Fibroblast of lung (primary cell): ENCODE measurements around the gene BMPR1A. TPM values are rescaled to one million over a fixed set of nuclear protein-coding genes. Genes with fewer than 3 reads are reported as not detected.
A peak's percentile ranks its signal among the peaks of the same experiment; 100 is the strongest.

Source experiments
- DNase-seq, 2 donors: peaks; one replicate each; pipeline versions ENCODE4 v3.0.0 to v3.0.0-alpha.2; 2010; ENCODE audit warnings: low read depth in 2 of 2
- H2AFZ ChIP-seq: 2 replicates; pipeline ENCODE4 v1.5.1; 2012; ENCODE audit warnings: low read length, control low read depth, inconsistent platforms
- H3K27ac ChIP-seq: 2 replicates; pipeline ENCODE4 v1.5.1; 2011; ENCODE audit warnings: low read length, control low read depth; ENCODE audit not compliant: insufficient read depth
- H3K27me3 ChIP-seq: 2 replicates; pipeline ENCODE4 v1.5.1; 2011; ENCODE audit warnings: mild to moderate bottlenecking, low read length; ENCODE audit not compliant: control insufficient read depth, insufficient read depth
- H3K36me3 ChIP-seq: 2 replicates; pipeline ENCODE4 v1.5.1; 2011; ENCODE audit warnings: low read length; ENCODE audit not compliant: control insufficient read depth, insufficient read depth
- H3K4me1 ChIP-seq: 2 replicates; pipeline ENCODE4 v1.5.1; 2011; ENCODE audit warnings: low read length; ENCODE audit not compliant: control insufficient read depth, insufficient read depth; ENCODE audit errors: extremely low read depth
- H3K4me2 ChIP-seq: 2 replicates; pipeline ENCODE4 v1.5.1; 2011; ENCODE audit warnings: low read length, control low read depth; ENCODE audit not compliant: insufficient read depth; ENCODE audit errors: extremely low read depth
- H3K4me3 ChIP-seq, 4 experiments: fragments of 200-600 bp in 1 of 4; sonication (generic) in 1 of 4; replicated peaks in 1 of 4; 2 replicates each; pipeline ENCODE4 v1.5.1; 2011 to 2016; ENCODE audit warnings: low read length in 4 of 4, low read depth in 3 of 4, mild to moderate bottlenecking in 3 of 4, control low read depth in 2 of 4, inconsistent platforms in 1 of 4, mixed read lengths in 1 of 4; ENCODE audit not compliant: insufficient read depth in 1 of 4; ENCODE audit errors: control extremely low read depth in 1 of 4
- H3K79me2 ChIP-seq: 2 replicates; pipeline ENCODE4 v1.5.1; 2012; ENCODE audit warnings: mild to moderate bottlenecking, low read length, inconsistent platforms; ENCODE audit not compliant: control insufficient read depth, insufficient read depth
- H3K9ac ChIP-seq: 2 replicates; pipeline ENCODE4 v1.5.1; 2011; ENCODE audit warnings: mild to moderate bottlenecking, low read length, control low read depth; ENCODE audit not compliant: insufficient read depth
- H3K9me3 ChIP-seq: 2 replicates; pipeline ENCODE4 v1.5.1; 2012; ENCODE audit warnings: low read depth, low read length; ENCODE audit not compliant: control insufficient read depth, insufficient read depth
- H4K20me1 ChIP-seq: 2 replicates; pipeline ENCODE4 v1.5.1; 2011; ENCODE audit warnings: low read length; ENCODE audit not compliant: control insufficient read depth, insufficient read depth; ENCODE audit errors: extremely low read depth
- EZH2 ChIP-seq: IDR thresholded peaks from 2 replicates; pipeline ENCODE4 v1.5.1; 2012; ENCODE audit warnings: low read length, control low read depth, mild to moderate bottlenecking; ENCODE audit errors: missing control alignments
- polyA plus RNA-seq, 2 donors: library from polyadenylated mRNA; depleted of rRNA in 1 of 2; stranded (reverse) in 1 of 2; unstranded in 1 of 2; fragments of >200 nt; gene quantifications; 2 replicates each; pipeline ENCODE4 v1.2.1, GENCODE V29; 2011 to 2012; ENCODE audit warnings: missing spikeins in 1 of 2
- total RNA-seq: library from RNA; depleted of rRNA; stranded (reverse); fragments of >200 nt; gene quantifications from 2 replicates; pipeline ENCODE4 v1.2.1, GENCODE V29; 2014
- TF ChIP-seq, protein P1 (sequence below), 2 donors: IDR thresholded peaks in 1 of 2; conservative IDR thresholded peaks in 1 of 2; 1 replicate in 1 of 2; 2 replicates in 1 of 2; pipeline ENCODE4 v1.5.1; 2011 to 2012; ENCODE audit warnings: low read length in 2 of 2, control low read depth in 1 of 2, inconsistent platforms in 1 of 2, low read depth in 1 of 2, mild to moderate bottlenecking in 1 of 2

BMPR1A gene
- total and polyA plus RNA-seq, 2 donors (not counting 1 experiment from before 2014, with no cell fraction given): 52.8 to 61.8 TPM

DNA sequence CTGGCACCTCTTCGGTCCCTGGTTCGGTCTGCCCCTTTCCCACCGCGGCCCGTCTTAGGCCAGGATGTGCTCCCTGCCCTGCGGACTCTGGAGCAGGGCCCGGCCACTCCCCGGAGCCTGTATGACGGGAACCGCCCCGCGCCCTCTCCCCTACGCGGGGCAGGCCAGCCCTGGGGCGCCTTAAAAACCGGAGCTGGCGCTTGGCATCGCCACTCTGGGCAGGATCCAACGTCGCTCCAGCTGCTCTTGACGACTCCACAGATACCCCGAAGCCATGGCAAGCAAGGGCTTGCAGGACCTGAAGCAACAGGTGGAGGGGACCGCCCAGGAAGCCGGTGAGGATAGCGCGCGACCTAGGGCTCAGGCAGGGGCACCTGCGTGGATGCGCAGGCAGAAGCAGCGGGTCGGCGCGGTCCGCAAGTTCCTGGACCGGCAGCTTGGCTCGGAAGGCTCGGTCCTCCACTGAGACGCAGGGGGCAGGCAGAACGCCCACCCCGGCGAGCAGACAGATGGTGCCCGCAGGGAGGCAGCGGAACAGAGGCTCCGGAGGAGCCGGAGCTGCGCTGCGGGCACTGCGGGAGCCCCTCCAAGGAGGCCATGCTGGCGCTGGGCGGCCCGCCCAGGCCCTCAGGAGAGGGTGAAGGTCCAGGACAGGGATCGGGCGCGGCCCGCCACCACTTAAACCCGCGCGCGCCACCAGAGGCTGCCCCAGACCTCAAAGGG lies 212.0 kb downstream of the BMPR1A start, which contains the start of gene ADIRF:
ADIRF (plus strand) TSS at position 212 of the 723 bp plus-strand sequence; CDS start at position 275, 63 bp downstream.
- no peak for DNase-seq

DNA sequence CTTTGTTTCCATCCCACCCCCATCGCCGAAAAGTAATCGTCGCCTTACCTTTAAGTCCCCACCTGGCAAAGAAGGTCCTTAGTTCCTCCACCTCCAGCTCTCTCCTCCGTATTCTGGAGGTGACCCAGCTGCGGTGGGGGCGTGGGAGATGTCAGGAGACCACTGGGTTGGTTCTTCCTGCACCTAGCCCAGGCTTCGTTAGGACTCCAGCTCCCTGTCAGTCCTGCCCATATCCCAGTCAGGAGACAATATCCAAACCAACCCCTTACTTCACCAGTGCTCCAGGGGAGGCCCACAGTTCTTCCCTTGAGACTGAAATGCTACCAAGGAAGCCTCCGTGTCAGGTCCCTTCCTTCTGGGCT lies 212.6 kb downstream of the BMPR1A start:
- peaks cover 15% of the 10 kb centered on the region for H3K79me2 ChIP-seq
- peak overlapping the region; percentile 68 for H3K4me2 ChIP-seq

More for the DNA sequence above, 212.0 kb downstream of the BMPR1A start, which contains the start of gene ADIRF:
- Histone ChIP-seq H3K9ac (peak within 1 kb of the TSS; percentile 52), H3K27ac (peak within 1 kb of the TSS; percentile 99), H3K27me3 (no peaks in the 10 kb centered on the region), H3K79me2 (peaks cover 15% of the 10 kb centered on the region), H3K4me3 (peak within 1 kb of the TSS; percentile 36 to 74 (median 66)), H4K20me1 (no peaks in the 10 kb centered on the region), H3K4me1 (peaks cover 35% of the 10 kb centered on the region), H2AFZ (peak within 1 kb of the TSS; percentile 12), H3K36me3 (no peaks in the 10 kb centered on the region), H3K4me2 (peak within 1 kb of the TSS; percentile 68), H3K9me3 (no peaks in the 10 kb centered on the region)
- TF ChIP-seq EZH2: no peak
- TF ChIP-seq, protein P1, sequence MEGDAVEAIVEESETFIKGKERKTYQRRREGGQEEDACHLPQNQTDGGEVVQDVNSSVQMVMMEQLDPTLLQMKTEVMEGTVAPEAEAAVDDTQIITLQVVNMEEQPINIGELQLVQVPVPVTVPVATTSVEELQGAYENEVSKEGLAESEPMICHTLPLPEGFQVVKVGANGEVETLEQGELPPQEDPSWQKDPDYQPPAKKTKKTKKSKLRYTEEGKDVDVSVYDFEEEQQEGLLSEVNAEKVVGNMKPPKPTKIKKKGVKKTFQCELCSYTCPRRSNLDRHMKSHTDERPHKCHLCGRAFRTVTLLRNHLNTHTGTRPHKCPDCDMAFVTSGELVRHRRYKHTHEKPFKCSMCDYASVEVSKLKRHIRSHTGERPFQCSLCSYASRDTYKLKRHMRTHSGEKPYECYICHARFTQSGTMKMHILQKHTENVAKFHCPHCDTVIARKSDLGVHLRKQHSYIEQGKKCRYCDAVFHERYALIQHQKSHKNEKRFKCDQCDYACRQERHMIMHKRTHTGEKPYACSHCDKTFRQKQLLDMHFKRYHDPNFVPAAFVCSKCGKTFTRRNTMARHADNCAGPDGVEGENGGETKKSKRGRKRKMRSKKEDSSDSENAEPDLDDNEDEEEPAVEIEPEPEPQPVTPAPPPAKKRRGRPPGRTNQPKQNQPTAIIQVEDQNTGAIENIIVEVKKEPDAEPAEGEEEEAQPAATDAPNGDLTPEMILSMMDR (conservative IDR thresholded peaks at IDR 0.05 in 1 of 2, IDR thresholded peaks at IDR 0.05 in 1 of 2; ENCODE audit: low read depth in 1 of 2, low read length in 2 of 2): no peak

DNA sequence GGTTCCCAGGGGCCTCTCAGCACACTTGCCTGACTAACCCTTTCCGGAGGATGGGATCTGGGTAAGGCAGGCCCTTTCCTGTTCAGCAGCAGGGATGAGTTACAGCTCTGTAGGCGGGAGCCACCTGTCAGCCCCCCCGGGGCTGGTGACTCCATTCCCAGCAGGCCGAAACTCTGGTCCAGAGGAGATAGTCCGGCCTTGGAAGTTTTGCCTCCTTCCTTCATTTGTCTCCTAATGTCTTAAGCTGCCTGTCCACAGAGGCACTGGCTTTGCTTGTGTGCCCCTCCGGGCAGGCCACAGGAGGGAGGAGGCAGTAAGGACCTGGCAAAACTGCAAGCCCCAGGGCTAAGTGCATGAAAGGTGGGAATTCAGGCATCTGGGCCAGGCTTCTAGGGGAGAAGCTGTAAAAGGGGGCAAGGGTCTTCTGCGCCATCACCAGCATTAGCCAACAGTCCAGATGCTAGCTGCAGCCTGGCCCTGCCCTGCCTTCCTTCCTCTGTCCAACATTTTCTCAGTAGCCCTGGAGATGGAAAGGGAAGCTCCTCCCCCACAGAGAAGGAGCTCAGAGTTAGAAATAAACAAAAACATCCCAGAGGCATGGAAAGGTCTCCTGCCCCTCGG lies 213.1 kb downstream of the BMPR1A start:
- peak overlapping the region; percentile 68 for H3K4me2 ChIP-seq
- no peaks in the 10 kb centered on the region for H3K36me3 ChIP-seq
- H2AFZ ChIP-seq: no peak overlapping the region
- peak overlapping the region; percentile 99 for H3K27ac ChIP-seq
- TF ChIP-seq EZH2: no peak
- TF ChIP-seq, protein P1 (conservative IDR thresholded peaks at IDR 0.05 in 1 of 2, IDR thresholded peaks at IDR 0.05 in 1 of 2; ENCODE audit: low read depth in 1 of 2, low read length in 2 of 2): no peak
- DNase-seq: peak in 1 of 2 donors; percentile 57
- H3K4me1 ChIP-seq: peaks cover 35% of the 10 kb centered on the region
- peak overlapping the region; percentile 97 for H3K9ac ChIP-seq
- no peaks in the 10 kb centered on the region for H4K20me1 ChIP-seq
- no peaks in the 10 kb centered on the region for H3K9me3 ChIP-seq
- H3K4me3 ChIP-seq: peak overlapping the region; percentile 36 to 74 (median 66)
- peaks cover 15% of the 10 kb centered on the region for H3K79me2 ChIP-seq
- H3K27me3 ChIP-seq: no peaks in the 10 kb centered on the region

More for the DNA sequence above, 212.6 kb downstream of the BMPR1A start:
- Histone ChIP-seq H3K4me1 (peaks cover 35% of the 10 kb centered on the region), H3K9ac (peak overlapping the region; percentile 52), H3K9me3 (no peaks in the 10 kb centered on the region), H3K4me3 (peak overlapping the region; percentile 36 to 74 (median 66)), H4K20me1 (no peaks in the 10 kb centered on the region), H3K27ac (peak overlapping the region; percentile 99), H3K36me3 (no peaks in the 10 kb centered on the region), H2AFZ (no peak overlapping the region), H3K27me3 (no peaks in the 10 kb centered on the region)
- DNase-seq: no peak
- no peak for TF ChIP-seq EZH2
- TF ChIP-seq, protein P1 (conservative IDR thresholded peaks at IDR 0.05 in 1 of 2, IDR thresholded peaks at IDR 0.05 in 1 of 2; ENCODE audit: low read depth in 1 of 2, low read length in 2 of 2): no peak
